ENCODE results near the gene KLLN.
"Not testable (repeated sequence)": the region's sequence is repeated elsewhere in the genome, so short reads cannot be mapped to it uniquely, and the experiment has no call there.

Gene KLLN

GRCh38 chr10:87861566-87861952 is 1.8 kb downstream of the KLLN start:
- H3K9ac ChIP-seq (ENCODE audit: low read depth, low read length) = peak overlapping the region; percentile 65
- peaks cover 4% of the 10 kb centered on the region; the same call in 1 of the 2 replicates for H3K4me1 ChIP-seq (ENCODE audit: insufficient read depth, low read length)
- H3K36me3 ChIP-seq (ENCODE audit: insufficient read depth, low read length) = no peaks in the 10 kb centered on the region
- H3K9me3 ChIP-seq (ENCODE audit: control insufficient read depth, insufficient read depth, low read length) = no peaks in the 10 kb centered on the region

GRCh38 chr10:87860816-87861403 is 2.4 kb downstream of the KLLN start:
- no peaks in the 10 kb centered on the region for H3K9me3 ChIP-seq (ENCODE audit: control insufficient read depth, insufficient read depth, low read length)
- peak overlapping the region; percentile 65; the same call in 1 of the 2 replicates for H3K9ac ChIP-seq (ENCODE audit: low read depth, low read length)
- H3K36me3 ChIP-seq (ENCODE audit: insufficient read depth, low read length) = no peaks in the 10 kb centered on the region
- H3K4me1 ChIP-seq (ENCODE audit: insufficient read depth, low read length) = peaks cover 4% of the 10 kb centered on the region; the same call in 1 of the 2 replicates

GRCh38 chr10:87860156-87860795 is 3.1 kb downstream of the KLLN start:
- no peaks in the 10 kb centered on the region for H3K9me3 ChIP-seq (ENCODE audit: control insufficient read depth, insufficient read depth, low read length)
- peaks cover 4% of the 10 kb centered on the region; the same call in 1 of the 2 replicates for H3K4me1 ChIP-seq (ENCODE audit: insufficient read depth, low read length)
- H3K36me3 ChIP-seq (ENCODE audit: insufficient read depth, low read length) = no peaks in the 10 kb centered on the region
- H3K9ac ChIP-seq (ENCODE audit: low read depth, low read length) = no peak overlapping the region

DNA sequence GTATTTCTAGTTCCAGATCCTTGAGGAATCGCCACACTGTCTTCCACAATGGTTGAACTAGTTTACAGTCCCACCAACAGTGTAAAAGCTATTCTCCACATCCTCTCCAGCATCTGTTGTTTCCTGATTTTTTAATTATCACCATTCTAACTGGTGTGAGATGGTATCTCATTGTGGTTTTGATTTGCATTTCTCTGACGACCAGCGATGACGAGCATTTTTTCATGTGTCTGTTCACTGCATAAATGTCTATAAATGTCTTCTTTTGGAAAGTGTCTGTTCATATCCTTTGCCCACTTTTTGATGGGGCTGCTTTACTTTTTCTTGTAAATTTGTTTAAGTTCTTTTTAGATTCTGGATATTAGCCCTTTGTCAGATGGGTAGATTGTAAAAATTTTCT is 7.7 kb downstream of the KLLN start:
- not testable (repeated sequence) for H3K9ac ChIP-seq (ENCODE audit: low read depth, low read length); H3K9me3 ChIP-seq (ENCODE audit: control insufficient read depth, insufficient read depth, low read length); H3K36me3 ChIP-seq (ENCODE audit: insufficient read depth, low read length); H3K4me1 ChIP-seq (ENCODE audit: insufficient read depth, low read length)

DNA sequence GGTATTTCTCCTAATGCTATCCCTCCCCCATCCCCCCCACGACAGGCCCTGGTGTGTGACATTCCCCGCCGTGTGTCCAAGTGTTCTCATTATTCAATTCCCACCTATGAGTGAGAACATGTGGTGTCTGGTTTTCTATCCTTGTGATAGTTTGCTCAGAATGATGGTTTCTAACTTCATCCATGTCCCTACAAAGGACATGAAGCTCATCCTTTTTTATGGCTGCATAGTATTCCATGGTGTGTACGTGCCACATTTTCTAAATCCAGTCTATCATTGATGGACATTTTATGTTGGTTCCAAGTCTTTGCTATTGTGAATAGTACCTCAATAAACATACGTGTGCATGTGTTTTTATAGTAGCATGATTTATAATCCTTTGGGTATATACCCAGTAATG is 8.1 kb downstream of the KLLN start:
- not testable (repeated sequence) for H3K9ac ChIP-seq (ENCODE audit: low read depth, low read length); H3K9me3 ChIP-seq (ENCODE audit: control insufficient read depth, insufficient read depth, low read length); H3K36me3 ChIP-seq (ENCODE audit: insufficient read depth, low read length); H3K4me1 ChIP-seq (ENCODE audit: insufficient read depth, low read length)

GRCh38 chr10:87852089-87852488 is 11.2 kb downstream of the KLLN start:
- Histone ChIP-seq H3K4me1 (ENCODE audit: insufficient read depth, low read length) (no peaks in the 10 kb centered on the region), H3K9me3 (ENCODE audit: control insufficient read depth, insufficient read depth, low read length) (no peaks in the 10 kb centered on the region), H3K9ac (ENCODE audit: low read depth, low read length) (no peak overlapping the region), H3K36me3 (ENCODE audit: insufficient read depth, low read length) (no peaks in the 10 kb centered on the region)

DNA sequence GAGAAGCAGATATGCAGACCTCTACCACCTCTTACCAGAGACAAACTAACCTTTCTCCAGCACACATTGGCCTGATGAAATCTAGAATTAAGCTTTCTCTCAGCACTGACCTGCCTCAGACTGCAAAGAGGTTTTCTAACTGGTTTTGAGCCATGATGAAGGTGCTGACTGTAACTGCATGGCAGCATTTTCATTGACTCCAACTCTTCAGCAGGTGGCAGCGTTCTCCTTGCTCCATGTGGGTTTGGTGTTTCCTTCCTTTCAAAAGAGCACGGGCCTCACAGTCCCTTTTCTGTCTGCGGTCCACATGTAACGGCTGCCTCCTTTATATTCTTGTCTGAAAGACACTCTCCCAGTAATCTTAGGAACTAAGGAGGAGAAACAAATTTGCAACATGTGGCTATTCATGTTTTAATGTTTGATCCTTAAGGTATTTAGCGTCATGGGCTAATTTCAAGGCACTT is 12.6 kb downstream of the KLLN start:
- Histone ChIP-seq H3K4me1 (ENCODE audit: insufficient read depth, low read length) (no peaks in the 10 kb centered on the region), H3K9me3 (ENCODE audit: control insufficient read depth, insufficient read depth, low read length) (no peaks in the 10 kb centered on the region), H3K36me3 (ENCODE audit: insufficient read depth, low read length) (no peaks in the 10 kb centered on the region), H3K9ac (ENCODE audit: low read depth, low read length) (no peak overlapping the region)

DNA sequence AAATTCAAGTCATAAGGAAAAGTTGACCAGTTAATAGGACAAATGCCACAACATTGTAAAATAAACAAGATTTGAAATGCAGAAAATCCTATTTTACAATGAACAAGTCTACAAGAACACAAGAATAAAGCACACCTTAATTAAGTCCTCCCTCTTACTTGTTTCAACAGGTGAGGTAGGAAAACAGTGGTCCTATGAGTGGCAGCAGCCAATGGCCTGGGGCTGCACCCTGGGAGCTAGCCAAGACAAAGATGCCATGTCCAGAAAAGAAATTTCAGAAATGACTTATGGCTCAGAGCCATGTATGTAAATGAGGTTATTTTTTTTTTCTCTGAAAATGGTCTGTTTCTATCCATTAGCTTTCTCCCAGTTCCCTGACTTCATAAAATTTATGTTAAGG is 14.3 kb downstream of the KLLN start:
- H3K9me3 ChIP-seq (ENCODE audit: control insufficient read depth, insufficient read depth, low read length) = no peaks in the 10 kb centered on the region
- H3K9ac ChIP-seq (ENCODE audit: low read depth, low read length) = no peak overlapping the region
- no peaks in the 10 kb centered on the region for H3K36me3 ChIP-seq (ENCODE audit: insufficient read depth, low read length)
- no peaks in the 10 kb centered on the region for H3K4me1 ChIP-seq (ENCODE audit: insufficient read depth, low read length)

GRCh38 chr10:87847550-87847949 is 15.8 kb downstream of the KLLN start:
- Histone ChIP-seq H3K9me3 (ENCODE audit: control insufficient read depth, insufficient read depth, low read length) (no peaks in the 10 kb centered on the region), H3K9ac (ENCODE audit: low read depth, low read length) (no peak overlapping the region), H3K36me3 (ENCODE audit: insufficient read depth, low read length) (no peaks in the 10 kb centered on the region), H3K4me1 (ENCODE audit: insufficient read depth, low read length) (no peaks in the 10 kb centered on the region)

- H3K36me3 ChIP-seq (ENCODE audit: insufficient read depth, low read length); H3K9me3 ChIP-seq (ENCODE audit: control insufficient read depth, insufficient read depth, low read length); H3K4me1 ChIP-seq (ENCODE audit: insufficient read depth, low read length); H3K9ac ChIP-seq (ENCODE audit: low read depth, low read length): not testable (repeated sequence)
These were observed 16.6 kb downstream of the KLLN start for GRCh38 chr10:87846711-87847110.

DNA sequence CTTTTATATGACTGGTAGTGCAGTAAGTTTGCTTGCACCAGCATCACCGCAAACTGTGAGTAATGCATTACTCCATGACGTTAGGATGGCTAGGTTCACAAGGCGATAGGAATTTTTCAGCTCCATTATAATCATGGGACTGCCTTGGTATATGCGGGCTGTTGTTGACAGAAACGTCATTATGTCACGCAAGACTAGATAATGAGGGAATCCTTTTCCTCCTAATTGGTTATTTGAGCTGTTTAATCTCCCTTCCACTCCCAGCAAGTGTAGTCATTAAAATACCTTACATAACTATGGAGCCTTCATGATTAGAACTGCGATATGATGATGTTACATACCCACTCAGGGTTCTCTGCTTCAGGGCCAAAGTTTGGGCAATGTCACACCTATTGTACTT is 17.3 kb downstream of the KLLN start:
- Histone ChIP-seq H3K9me3 (ENCODE audit: control insufficient read depth, insufficient read depth, low read length) (no peaks in the 10 kb centered on the region), H3K9ac (ENCODE audit: low read depth, low read length) (no peak overlapping the region), H3K36me3 (ENCODE audit: insufficient read depth, low read length) (no peaks in the 10 kb centered on the region), H3K4me1 (ENCODE audit: insufficient read depth, low read length) (no peaks in the 10 kb centered on the region; the same call in 1 of the 2 replicates)

- H3K9me3 ChIP-seq (ENCODE audit: control insufficient read depth, insufficient read depth, low read length) = no peaks in the 10 kb centered on the region
- no peaks in the 10 kb centered on the region for H3K36me3 ChIP-seq (ENCODE audit: insufficient read depth, low read length)
- no peak overlapping the region for H3K9ac ChIP-seq (ENCODE audit: low read depth, low read length)
- H3K4me1 ChIP-seq (ENCODE audit: insufficient read depth, low read length) = no peaks in the 10 kb centered on the region; the same call in 1 of the 2 replicates
These were observed 17.7 kb downstream of the KLLN start for GRCh38 chr10:87845624-87845998.

- Histone ChIP-seq H3K9ac (ENCODE audit: low read depth, low read length) (no peak overlapping the region), H3K9me3 (ENCODE audit: control insufficient read depth, insufficient read depth, low read length) (no peaks in the 10 kb centered on the region), H3K4me1 (ENCODE audit: insufficient read depth, low read length) (no peaks in the 10 kb centered on the region; the same call in 1 of the 2 replicates), H3K36me3 (ENCODE audit: insufficient read depth, low read length) (no peaks in the 10 kb centered on the region)
These were observed 18.3 kb downstream of the KLLN start for GRCh38 chr10:87844837-87845623.

DNA sequence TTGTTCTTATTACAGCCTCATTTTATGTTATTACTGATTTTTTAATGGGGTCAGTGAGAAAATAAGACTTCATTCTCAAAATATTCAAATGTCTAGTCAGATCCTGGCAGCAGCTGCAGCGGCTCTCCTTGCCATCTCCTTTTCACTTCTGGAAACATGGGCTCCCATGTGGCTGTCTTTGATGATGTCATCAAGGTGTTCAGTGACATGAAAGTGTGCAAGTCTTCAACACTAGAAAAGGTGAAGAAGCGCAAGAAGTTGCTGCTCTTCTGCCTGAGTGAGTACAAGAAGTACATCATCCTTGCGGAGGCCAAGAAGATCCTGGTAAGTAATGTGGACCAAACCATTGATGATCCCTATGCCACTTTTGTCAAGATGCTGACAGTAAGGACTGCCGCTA is 19.6 kb downstream of the KLLN start:
- Histone ChIP-seq H3K4me1 (ENCODE audit: insufficient read depth, low read length) (no peaks in the 10 kb centered on the region; the same call in 1 of the 2 replicates), H3K36me3 (ENCODE audit: insufficient read depth, low read length) (no peaks in the 10 kb centered on the region), H3K9me3 (ENCODE audit: control insufficient read depth, insufficient read depth, low read length) (no peaks in the 10 kb centered on the region), H3K9ac (ENCODE audit: low read depth, low read length) (no peak overlapping the region)

Data from ES-I3 (cell line).